DND-41 (cell line): Measurements from ENCODE around the gene BOD1L2.

Source experiments
- EZH2 ChIP-seq: IDR thresholded peaks from 3 replicates; pipeline ENCODE4 v1.6.1; 2012; ENCODE audit warnings: borderline replicate concordance, low read depth, mild to moderate bottlenecking, moderate library complexity, low read length, inconsistent platforms; ENCODE audit not compliant: severe bottlenecking
- TF ChIP-seq, protein P1 (sequence below): IDR thresholded peaks from 2 replicates; pipeline ENCODE4 v1.5.1; 2012; ENCODE audit warnings: borderline replicate concordance, low read length, moderate library complexity, mild to moderate bottlenecking; ENCODE audit not compliant: poor library complexity, severe bottlenecking; ENCODE audit errors: extremely low read depth

- TF ChIP-seq, protein P1, sequence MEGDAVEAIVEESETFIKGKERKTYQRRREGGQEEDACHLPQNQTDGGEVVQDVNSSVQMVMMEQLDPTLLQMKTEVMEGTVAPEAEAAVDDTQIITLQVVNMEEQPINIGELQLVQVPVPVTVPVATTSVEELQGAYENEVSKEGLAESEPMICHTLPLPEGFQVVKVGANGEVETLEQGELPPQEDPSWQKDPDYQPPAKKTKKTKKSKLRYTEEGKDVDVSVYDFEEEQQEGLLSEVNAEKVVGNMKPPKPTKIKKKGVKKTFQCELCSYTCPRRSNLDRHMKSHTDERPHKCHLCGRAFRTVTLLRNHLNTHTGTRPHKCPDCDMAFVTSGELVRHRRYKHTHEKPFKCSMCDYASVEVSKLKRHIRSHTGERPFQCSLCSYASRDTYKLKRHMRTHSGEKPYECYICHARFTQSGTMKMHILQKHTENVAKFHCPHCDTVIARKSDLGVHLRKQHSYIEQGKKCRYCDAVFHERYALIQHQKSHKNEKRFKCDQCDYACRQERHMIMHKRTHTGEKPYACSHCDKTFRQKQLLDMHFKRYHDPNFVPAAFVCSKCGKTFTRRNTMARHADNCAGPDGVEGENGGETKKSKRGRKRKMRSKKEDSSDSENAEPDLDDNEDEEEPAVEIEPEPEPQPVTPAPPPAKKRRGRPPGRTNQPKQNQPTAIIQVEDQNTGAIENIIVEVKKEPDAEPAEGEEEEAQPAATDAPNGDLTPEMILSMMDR: no peak
- TF ChIP-seq EZH2: no peak
Observed at GRCh38 chr18:57137847-57138246, 9.0 kb upstream of the BOD1L2 start.
